HAP-1 (cell line): Measurements from ENCODE around the gene IQCE.
"Not testable (repeated sequence)": the region's sequence is repeated elsewhere in the genome, so short reads cannot be mapped to it uniquely, and the experiment has no call there.

ENCODE experiments used
- DNase-seq, 2 experiments: peaks; one replicate each; pipeline ENCODE4 v3.0.0-alpha.2; 2016 to 2020; ENCODE audit warnings: low spot score in 2 of 2
- H3K27me3 ChIP-seq: fragments of 250-450 bp; sonication (Bioruptor Pico); 2 replicates; pipeline ENCODE4 v1.5.1; 2020; ENCODE audit warnings: low read depth, mild to moderate bottlenecking, moderate library complexity
- H3K36me3 ChIP-seq: fragments of 250-450 bp; sonication (Bioruptor Pico); replicated peaks from 2 replicates; pipeline ENCODE4 v1.5.1; 2020; ENCODE audit warnings: mild to moderate bottlenecking
- H3K4me1 ChIP-seq: fragments of 250-450 bp; sonication (Bioruptor Pico); 2 replicates; pipeline ENCODE4 v1.5.1; 2020; ENCODE audit warnings: mild to moderate bottlenecking
- H3K4me3 ChIP-seq: fragments of 250-450 bp; sonication (Bioruptor Pico); 2 replicates; pipeline ENCODE4 v1.5.1; 2020; ENCODE audit warnings: mild to moderate bottlenecking, moderate library complexity
- H3K9me3 ChIP-seq: fragments of 250-450 bp; sonication (Bioruptor Pico); 2 replicates; pipeline ENCODE4 v1.5.1; 2020; ENCODE audit warnings: mild to moderate bottlenecking, moderate library complexity
- in situ Hi-C: fragments of 300-500 bp; cut with MboI; formaldehyde crosslinking; loops from 3 replicates; pipeline ENCODE4 v1.14.3; 2020; ENCODE audit warnings: low sequenced_read_pairs, inconsistent platforms, mixed read lengths

The IQCE gene

DNA sequence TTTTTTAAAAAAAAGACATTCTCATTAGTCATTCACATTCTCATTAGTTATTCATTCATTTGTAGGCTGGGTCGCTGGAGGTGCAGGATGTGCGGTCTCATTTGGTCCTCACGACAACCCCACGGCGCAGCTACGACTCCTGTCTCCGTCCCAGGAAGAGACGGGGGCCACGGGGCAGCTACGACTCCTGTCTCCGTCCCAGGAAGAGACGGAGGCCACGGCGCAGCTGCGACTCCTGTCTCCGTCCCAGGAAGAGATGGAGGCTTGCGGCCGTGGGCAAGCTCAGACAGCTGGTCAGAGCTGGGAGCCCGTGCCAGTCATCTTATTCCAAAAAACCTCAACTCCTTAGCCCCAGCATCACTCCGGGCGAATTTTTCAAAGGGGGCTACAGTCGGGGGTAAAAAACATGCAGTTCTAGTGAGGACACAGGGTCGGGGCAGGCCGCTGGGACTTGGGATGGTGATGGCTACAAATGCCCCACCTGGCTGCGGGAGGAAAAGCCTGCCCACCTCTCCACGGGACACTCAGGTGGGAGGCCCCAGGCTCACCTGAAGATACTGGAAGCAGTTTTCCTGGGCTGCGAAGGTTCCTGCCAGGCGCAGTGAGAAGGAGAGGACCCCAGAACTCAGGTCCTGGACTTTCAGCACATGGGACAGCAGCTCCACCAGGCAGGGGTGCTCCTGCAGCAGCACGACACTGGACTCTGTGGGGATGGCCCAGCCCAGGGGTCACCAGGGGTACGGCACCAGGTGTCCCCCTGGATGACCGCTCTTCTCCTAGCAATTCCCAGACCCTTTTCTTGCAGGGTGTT, 11.8 kb upstream of the IQCE start:
- Histone ChIP-seq H3K27me3 (no peaks in the 10 kb centered on the region), H3K4me1 (no peaks in the 10 kb centered on the region), H3K4me3 (no peak overlapping the region), H3K36me3 (peaks cover 61% of the 10 kb centered on the region), H3K9me3 (no peaks in the 10 kb centered on the region)
- in situ Hi-C loops = no loop called here
- DNase-seq = no peak

DNA sequence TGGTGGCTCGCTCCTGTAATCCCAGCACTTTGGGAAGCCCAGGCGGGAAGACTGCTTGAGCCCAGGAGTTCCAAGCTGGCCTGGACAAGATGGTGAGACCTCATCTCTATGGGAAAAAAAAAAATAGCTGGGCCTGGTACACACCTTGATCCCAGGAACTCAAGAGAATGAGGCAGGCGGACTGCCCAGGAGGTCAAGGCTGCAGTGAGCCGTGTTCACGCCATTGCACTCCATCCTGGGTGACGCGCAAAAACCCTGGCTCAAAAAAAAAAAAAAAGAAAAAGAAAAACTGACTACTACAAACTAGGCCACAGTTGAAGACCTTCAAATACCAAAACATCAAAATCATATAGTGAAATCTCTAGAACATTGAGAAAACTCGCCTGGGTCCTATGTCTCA, 7.4 kb upstream of the IQCE start:
- Histone ChIP-seq H3K9me3 (no peaks in the 10 kb centered on the region), H3K4me1 (peaks cover 3% of the 10 kb centered on the region; the same call in 1 of the 2 replicates), H3K27me3 (no peaks in the 10 kb centered on the region), H3K36me3 (peaks cover 37% of the 10 kb centered on the region), H3K4me3 (no peak overlapping the region)
- no peak for DNase-seq
- in situ Hi-C loops = no loop called here

DNA sequence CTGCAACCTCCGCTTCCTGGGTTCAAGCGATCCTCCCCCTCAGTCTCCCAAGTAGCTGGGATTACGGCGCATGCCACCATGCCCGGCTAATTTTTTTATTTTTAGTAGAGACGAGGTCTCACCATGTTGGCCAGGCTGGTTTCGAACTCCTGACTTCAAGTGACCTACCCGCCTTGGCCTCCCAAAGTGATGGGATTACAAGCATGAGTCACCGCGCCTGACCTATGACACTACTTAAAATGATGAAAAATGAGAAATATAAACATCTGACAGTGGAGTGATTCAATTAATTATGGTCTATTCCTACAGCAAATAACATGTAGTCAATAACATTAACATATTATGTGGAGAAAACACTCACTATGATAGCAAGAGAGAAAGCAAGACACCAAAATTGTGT, 5.7 kb upstream of the IQCE start:
- peaks cover 3% of the 10 kb centered on the region; the same call in 1 of the 2 replicates for H3K4me1 ChIP-seq
- DNase-seq = no peak
- H3K36me3 ChIP-seq = peaks cover 21% of the 10 kb centered on the region
- in situ Hi-C loops = no loop called here
- no peak overlapping the region for H3K4me3 ChIP-seq
- no peaks in the 10 kb centered on the region for H3K9me3 ChIP-seq
- no peaks in the 10 kb centered on the region for H3K27me3 ChIP-seq

DNA sequence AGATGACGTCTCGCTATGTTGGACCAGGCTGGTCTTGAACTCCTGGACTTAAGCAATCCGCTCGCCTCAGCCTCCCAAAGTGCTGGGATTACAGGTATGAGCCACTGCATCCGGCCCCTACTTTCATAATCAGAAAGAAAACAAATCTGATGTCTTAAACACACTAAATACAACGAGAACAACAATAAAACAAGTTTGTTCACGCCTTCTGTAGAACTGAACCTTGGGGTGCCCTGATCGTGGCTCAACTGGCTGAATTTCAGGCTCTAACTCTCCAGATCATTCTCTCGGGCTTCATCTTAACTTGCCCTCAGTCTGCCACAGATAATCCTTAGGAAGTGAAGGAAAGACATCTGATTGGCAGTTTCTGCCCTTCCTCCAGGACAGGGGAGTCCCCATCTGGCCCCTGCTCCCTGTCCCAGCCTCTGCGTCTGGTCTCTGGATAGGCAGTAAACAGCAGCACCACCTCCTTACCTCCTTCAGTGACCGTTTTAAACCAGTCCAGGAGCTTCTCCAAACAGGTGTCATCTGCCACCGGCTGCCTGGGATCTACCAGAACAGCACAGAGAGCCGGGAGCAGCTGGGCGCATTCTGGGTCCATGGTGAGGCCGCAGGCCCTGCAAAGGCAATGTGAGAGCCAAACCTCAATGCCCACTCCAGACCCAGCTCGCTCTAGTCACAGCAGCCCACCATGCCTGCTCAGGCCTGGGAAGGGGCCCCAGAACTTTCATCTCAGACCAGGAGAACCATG, 4.8 kb upstream of the IQCE start:
- H3K4me3 ChIP-seq = peak overlapping the region; percentile 85
- peaks cover 7% of the 10 kb centered on the region; the same call in 1 of the 2 replicates for H3K4me1 ChIP-seq
- DNase-seq = peak in 1 of 2 experiments; percentile 20
- H3K36me3 ChIP-seq = peaks cover 12% of the 10 kb centered on the region
- no peaks in the 10 kb centered on the region for H3K9me3 ChIP-seq
- no peaks in the 10 kb centered on the region for H3K27me3 ChIP-seq
- in situ Hi-C loops = no loop called here

DNA sequence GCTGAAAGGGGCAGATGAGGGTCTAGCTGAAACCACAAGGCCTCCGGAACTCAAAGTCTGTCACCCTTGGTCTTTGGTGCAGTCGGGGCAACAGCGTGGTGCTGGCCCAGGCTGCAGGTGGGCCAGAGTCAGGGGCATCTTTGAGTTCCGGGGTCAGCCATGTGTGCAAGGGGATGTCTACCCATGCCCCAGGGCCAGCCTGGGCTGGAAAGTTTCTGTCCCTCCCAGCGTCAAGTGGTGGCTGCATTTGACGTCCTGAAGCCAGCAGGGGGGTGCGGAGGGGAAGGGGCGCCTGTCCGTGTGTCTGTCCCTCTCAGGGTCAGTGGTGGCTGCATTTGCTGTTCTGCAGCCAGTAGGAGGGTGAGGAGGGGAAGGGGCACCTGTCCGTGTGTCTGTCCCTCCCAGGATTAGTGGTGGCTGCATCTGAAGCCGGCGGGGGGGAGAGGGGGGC, 4.1 kb upstream of the IQCE start:
- DNase-seq = peak in 1 of 2 experiments; percentile 47
- in situ Hi-C loops = no loop called here
- peaks cover 7% of the 10 kb centered on the region; the same call in 1 of the 2 replicates for H3K4me1 ChIP-seq
- peaks cover 7% of the 10 kb centered on the region for H3K36me3 ChIP-seq
- H3K4me3 ChIP-seq = peak overlapping the region; percentile 85
- H3K9me3 ChIP-seq = no peaks in the 10 kb centered on the region
- no peaks in the 10 kb centered on the region for H3K27me3 ChIP-seq

DNA sequence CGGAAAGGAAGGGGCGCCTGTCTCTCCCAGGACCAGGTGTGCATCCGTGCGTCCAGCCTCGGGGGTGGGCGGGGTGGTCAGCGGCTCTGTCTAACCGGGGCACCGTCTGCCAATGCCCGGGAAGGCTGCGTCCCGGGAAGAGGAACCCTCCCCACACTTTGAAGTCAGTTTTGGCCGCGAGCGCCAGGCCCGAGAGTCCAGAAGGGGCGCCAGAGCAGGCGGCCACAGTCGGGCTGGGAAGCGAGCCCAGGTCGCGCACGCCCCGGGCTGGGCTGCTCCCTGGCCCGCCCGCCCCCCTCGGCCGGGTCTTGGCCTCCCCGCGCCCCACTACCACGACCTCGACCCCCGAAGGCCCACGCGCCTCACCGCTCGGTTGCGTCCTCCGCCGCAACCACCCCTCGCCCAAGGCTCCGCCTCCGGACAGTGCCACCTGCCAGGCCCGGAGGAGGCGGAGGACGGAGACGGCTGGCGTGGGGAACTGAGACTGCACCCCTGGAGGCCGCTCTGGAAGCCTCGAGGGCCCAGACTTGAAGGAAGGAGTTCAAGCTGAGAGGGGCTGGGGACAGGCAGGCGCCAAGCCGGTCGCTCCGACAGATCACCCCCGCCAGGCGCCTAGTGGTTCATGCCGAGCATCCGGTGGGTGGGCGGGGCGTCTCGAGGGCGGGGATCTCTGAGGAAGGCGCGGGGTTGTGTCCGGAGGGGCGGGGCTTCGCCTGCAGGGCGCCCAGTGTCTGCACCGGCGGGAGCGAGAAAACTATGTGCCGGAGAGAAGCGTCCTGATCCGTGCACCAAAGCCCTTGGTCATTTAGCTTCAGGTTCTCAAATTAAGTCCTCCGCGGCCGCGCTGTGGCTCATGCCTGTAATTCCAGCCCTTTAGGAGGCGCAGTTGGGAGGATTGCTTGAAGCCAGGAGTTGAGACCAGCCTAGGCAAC, 3.4 kb upstream of the IQCE start, which contains the start of gene BRAT1:
Gene BRAT1 (minus strand): TSS at position 404 of the 932 bp plus-strand sequence. CDS start 1,093 bp downstream, outside the sequence.
- Histone ChIP-seq H3K4me1 (peaks cover 7% of the 10 kb centered on the region; the same call in 1 of the 2 replicates), H3K9me3 (no peaks in the 10 kb centered on the region), H3K27me3 (no peaks in the 10 kb centered on the region), H3K36me3 (peaks cover 6% of the 10 kb centered on the region), H3K4me3 (peak within 1 kb of the TSS; percentile 85)
- peak; percentile 96 to 100 for DNase-seq
- in situ Hi-C loops = no loop called here

DNA sequence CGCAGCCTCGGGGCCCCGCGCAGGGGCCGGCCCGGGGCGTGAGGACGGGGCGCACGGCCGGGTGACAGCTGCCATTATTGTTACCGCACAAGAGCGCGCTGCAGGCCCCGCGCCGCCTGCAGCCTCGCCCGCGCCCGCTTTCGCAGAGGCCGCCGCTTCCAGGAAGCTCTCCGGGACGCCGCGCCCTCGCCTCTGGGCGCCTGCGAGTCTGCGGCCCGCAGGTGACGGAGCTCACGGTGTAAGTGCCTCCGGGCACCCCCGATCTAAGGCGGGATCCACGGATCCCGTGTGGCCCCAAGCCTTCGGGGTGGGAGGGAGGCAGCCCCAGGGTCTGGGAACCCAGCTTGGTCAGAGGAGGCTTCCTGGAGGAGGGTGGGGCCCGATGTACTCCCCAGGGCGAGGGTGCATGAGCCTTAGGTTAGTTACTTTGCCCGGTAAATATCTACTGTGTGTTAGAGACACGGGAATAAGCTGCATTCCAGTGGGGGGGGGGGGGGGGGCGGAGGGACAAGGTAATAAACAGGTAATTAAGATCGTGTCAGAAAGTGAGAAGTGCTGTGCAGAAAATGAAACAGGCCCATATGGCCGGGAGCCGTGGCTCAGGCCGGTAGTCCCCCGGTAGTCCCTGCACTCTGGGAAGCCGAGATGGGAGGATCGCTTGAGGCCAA, 638 bp downstream of the IQCE start:
- in situ Hi-C loops = no loop called here
- Histone ChIP-seq H3K9me3 (no peaks in the 10 kb centered on the region), H3K36me3 (no peaks in the 10 kb centered on the region; the same call in 1 of the 2 replicates), H3K27me3 (no peaks in the 10 kb centered on the region), H3K4me1 (peaks cover 4% of the 10 kb centered on the region), H3K4me3 (peak overlapping the region; percentile 54)
- no peak for DNase-seq

DNA sequence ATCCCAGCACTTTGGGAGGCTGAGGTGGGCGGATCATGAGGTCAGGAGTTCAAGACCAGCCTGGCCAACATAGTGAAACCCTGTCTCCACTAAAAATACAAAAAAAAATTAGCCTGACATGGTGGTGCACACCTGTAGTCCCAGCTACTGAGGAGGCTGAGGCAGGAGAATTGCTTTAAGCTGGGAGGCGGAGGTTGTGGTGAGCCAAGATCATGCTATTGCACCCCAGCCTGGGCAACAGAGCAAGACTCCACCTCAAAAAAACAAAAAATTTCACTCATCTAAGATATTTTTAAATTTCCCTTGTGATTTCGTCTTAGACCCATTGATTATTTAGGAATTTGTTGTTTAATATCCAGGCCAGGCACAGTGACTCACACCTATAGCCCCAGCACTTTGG, 5.2 kb downstream of the IQCE start:
- H3K4me3 ChIP-seq, in situ Hi-C loops, H3K9me3 ChIP-seq, H3K27me3 ChIP-seq, H3K4me1 ChIP-seq, H3K36me3 ChIP-seq, DNase-seq: not testable (repeated sequence)

DNA sequence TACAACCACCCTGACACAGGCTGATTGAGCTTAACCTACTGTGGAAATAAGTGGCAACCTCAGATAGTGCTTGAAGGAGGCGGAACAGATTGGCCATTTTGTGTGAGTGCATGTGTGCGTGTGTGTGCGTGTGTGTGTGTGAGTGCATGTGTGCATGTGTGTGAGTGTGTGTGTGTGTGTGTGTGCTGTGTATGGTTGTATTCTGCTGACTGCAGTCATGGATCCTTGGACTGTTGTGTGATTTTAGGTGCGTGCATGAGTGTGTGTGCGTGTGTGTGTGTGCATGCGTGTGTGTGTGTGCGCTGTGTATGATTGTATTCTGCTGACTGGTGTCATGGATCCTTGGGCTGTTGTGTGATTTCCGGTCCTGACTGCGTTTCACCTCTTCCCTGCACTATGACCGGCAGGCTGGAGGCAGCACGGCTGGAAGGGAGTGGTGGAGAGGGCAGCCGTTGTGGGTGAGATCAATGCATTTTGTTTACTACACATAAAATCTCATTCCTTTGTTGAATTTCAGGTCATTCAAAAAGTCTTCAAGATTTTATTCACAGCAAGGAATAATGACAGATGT, 6.3 kb downstream of the IQCE start:
- Histone ChIP-seq H3K27me3 (no peaks in the 10 kb centered on the region), H3K9me3 (no peaks in the 10 kb centered on the region), H3K4me1 (no peaks in the 10 kb centered on the region; the same call in 1 of the 2 replicates), H3K4me3 (no peak overlapping the region), H3K36me3 (no peaks in the 10 kb centered on the region)
- no peak for DNase-seq
- in situ Hi-C loops = no loop called here

DNA sequence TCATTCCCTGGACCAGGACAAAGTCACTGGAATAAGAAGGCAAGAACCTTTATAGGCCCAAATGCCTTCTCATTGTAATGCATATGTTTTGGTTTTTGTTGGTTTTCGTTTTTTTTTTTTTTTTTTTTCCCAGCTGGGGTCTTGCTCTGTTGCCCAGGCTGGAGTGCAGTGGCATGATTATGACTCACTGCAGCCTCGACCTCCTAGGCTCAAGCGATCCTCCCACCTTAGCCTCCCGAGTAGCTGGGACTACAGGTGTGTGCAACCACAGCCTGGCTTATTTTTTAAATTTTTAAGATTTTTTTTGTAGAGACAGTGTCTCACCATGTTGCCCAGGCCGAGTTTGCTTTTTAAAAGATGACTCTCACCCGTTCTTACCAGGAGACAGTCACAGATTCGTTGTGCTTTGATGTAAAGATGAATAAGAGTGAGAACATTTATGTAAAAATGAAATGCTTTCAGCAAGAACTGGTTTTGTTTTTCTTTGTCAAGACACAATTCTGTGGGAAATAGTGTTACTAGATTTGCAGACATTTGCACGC, 7.6 kb downstream of the IQCE start:
- Histone ChIP-seq H3K4me1 (no peaks in the 10 kb centered on the region; the same call in 1 of the 2 replicates), H3K36me3 (no peaks in the 10 kb centered on the region), H3K9me3 (no peaks in the 10 kb centered on the region), H3K4me3 (no peak overlapping the region), H3K27me3 (no peaks in the 10 kb centered on the region)
- in situ Hi-C loops = no loop called here
- DNase-seq = no peak

DNA sequence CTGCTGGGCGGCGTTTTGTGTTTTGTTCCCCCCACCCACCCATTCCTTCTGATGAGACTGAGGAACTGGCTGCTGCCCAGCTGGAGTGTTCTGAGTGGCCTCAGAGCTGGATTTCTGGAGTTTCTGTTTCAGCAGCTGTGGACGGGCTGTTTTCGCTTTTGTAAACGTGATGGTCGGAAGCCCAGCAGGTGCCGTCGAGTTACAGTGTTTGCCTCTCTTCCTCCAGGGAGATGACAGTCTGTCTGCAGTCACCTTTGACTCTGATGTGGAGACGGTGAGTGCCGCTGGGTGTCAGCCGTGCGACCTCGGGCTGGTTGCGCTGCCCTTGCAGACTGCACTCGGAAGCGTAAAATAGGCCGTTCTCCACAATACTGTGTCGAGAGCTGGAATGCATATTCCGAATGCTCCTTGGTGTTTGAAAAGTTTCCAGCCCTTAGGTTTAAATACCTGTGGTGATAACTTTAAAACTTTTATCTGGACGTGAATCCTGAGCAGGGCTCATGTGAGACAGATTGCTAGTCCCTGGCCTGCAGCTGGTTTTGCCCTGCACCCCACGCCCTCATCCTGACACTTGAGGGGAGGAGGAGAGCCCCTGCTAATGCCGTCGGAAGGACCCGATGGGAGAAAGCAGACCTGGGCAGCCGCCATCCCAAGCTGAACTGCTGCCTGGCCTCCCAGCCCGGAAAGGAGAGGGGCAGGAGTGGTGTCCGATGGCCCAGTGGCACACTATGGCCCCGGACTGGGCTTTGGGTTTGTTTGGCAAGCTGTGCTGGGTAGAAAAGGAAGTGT, 8.3 kb downstream of the IQCE start:
- in situ Hi-C loops = no loop called here
- Histone ChIP-seq H3K4me3 (no peak overlapping the region), H3K27me3 (no peaks in the 10 kb centered on the region), H3K36me3 (no peaks in the 10 kb centered on the region), H3K9me3 (no peaks in the 10 kb centered on the region), H3K4me1 (no peaks in the 10 kb centered on the region)
- no peak for DNase-seq
